Osteocyte (in vitro differentiated cells): ENCODE results near the gene ZNF410. TPM values are rescaled to one million over a fixed set of nuclear protein-coding genes. Genes with fewer than 3 reads are reported as not detected.

Experiments
- DNase-seq: peaks from one replicate; pipeline ENCODE4 v3.0.0; 2021; ENCODE audit warnings: mixed read lengths; ENCODE audit not compliant: unreplicated experiment; ENCODE audit errors: extremely low spot score
- H3K27ac Mint-ChIP-seq: one replicate; pipeline ENCODE4 v1.8.0; 2021; ENCODE audit warnings: mild to moderate bottlenecking, mixed read lengths; ENCODE audit not compliant: unreplicated experiment
- H3K27me3 Mint-ChIP-seq: one replicate; pipeline ENCODE4 v1.8.0; 2021; ENCODE audit warnings: mixed read lengths; ENCODE audit not compliant: unreplicated experiment
- H3K36me3 Mint-ChIP-seq: one replicate; pipeline ENCODE4 v1.8.0; 2021; ENCODE audit warnings: mixed read lengths; ENCODE audit not compliant: unreplicated experiment
- H3K4me1 Mint-ChIP-seq: one replicate; pipeline ENCODE4 v1.8.0; 2021; ENCODE audit warnings: mixed read lengths; ENCODE audit not compliant: unreplicated experiment
- H3K4me3 Mint-ChIP-seq: one replicate; pipeline ENCODE4 v1.8.0; 2021; ENCODE audit warnings: mild to moderate bottlenecking, moderate library complexity, mixed read lengths; ENCODE audit not compliant: unreplicated experiment
- H3K9me3 Mint-ChIP-seq: one replicate; pipeline ENCODE4 v1.8.0; 2021; ENCODE audit warnings: mixed read lengths; ENCODE audit not compliant: unreplicated experiment
- CTCF ChIP-seq: fragments of 200-600 bp; sonication (generic); IDR thresholded peaks from 2 replicates; pipeline ENCODE4 v1.5.0; 2021; ENCODE audit warnings: antibody characterized with exemption, mild to moderate bottlenecking, moderate library complexity
- total RNA-seq: library from RNA; stranded (reverse); gene quantifications from 2 replicates; pipeline ENCODE4 v1.2.1, GENCODE V29; 2021

ZNF410 gene
- total RNA-seq, 1 donor from 2014 or later: 42.2 TPM

DNA sequence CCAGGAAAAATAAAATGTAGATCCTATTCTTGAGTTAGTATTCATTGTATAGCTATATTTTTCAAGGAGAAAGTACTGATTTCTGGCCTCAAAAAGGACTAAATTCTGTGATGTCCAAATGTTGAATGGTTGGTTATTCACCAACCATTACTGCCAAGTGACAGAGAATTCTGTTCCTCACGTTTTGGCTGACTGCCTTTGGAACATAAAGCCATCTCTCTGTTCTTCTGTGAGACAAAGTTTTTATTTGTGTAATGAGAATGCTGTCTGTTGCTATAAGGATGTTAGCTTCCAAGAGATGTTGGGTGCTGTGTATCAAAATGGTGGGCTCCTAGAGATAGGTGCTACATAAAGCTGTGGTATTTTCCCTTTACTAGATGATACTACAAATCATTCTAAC is 9.3 kb downstream of the ZNF410 start:
- Mint-ChIP-seq H3K27me3 (no peaks in the 10 kb centered on the region), H3K27ac (no peak overlapping the region), H3K4me1 (peaks cover 2% of the 10 kb centered on the region), H3K9me3 (no peaks in the 10 kb centered on the region), H3K36me3 (peaks cover 42% of the 10 kb centered on the region), H3K4me3 (no peak overlapping the region)
- no peak for DNase-seq
- no peak for TF ChIP-seq CTCF

DNA sequence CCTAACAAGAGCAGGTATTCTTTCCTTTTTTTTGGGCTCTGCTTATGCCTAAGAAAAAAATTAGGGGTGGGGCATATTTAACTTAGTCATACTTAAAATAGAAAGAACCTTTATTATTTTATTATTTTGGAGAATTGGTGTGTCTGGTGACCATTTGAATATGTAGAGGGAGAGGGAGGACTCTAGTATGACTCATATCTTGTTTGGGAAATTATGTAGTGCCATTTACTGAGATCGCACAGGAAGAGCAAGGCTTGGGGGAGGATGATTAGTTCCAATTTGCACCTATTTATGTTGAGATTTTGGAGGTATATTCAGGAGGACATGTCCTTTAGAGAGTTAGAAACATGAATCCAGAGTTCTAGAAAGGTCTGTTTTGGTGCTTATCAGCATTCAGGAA is 9.9 kb downstream of the ZNF410 start:
- Mint-ChIP-seq H3K36me3 (peaks cover 42% of the 10 kb centered on the region), H3K9me3 (no peaks in the 10 kb centered on the region), H3K4me1 (peaks cover 2% of the 10 kb centered on the region), H3K27me3 (no peaks in the 10 kb centered on the region), H3K4me3 (no peak overlapping the region), H3K27ac (no peak overlapping the region)
- no peak for TF ChIP-seq CTCF
- no peak for DNase-seq

GRCh38 chr14:73903028-73903427 is 16.4 kb downstream of the ZNF410 start:
- no peak for DNase-seq
- no peak overlapping the region for H3K27ac Mint-ChIP-seq
- no peak for TF ChIP-seq CTCF
- H3K4me3 Mint-ChIP-seq: no peak overlapping the region
- no peaks in the 10 kb centered on the region for H3K9me3 Mint-ChIP-seq
- H3K27me3 Mint-ChIP-seq: no peaks in the 10 kb centered on the region
- H3K36me3 Mint-ChIP-seq: peaks cover 35% of the 10 kb centered on the region
- no peaks in the 10 kb centered on the region for H3K4me1 Mint-ChIP-seq

GRCh38 chr14:73909681-73910080 is 23.0 kb downstream of the ZNF410 start:
- Mint-ChIP-seq H3K27me3 (no peaks in the 10 kb centered on the region), H3K4me3 (no peak overlapping the region), H3K9me3 (peaks cover 4% of the 10 kb centered on the region), H3K36me3 (peaks cover 64% of the 10 kb centered on the region), H3K4me1 (peaks cover 3% of the 10 kb centered on the region), H3K27ac (no peak overlapping the region)
- no peak for DNase-seq
- TF ChIP-seq CTCF: no peak

DNA sequence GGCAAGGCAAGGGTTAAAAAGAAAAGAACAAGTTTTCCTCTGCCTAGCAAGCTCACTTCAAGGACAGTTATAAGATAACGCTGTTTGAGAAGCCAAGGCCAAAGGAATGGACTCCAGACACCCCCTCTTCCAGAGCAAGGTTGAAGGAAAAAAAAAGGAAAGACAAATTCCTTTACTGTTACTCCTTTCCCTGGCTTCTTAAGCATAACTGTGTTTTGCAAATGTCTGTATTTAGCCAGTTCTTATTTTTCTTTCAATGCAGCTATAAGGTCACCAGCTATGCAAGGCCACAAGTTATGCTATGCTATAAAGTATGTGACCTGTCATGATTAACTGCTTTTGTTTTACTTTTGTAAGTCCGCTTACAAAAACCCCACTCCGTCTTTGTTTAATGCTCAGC is 26.6 kb downstream of the ZNF410 start:
- Mint-ChIP-seq H3K36me3 (peaks cover 54% of the 10 kb centered on the region), H3K4me3 (no peak overlapping the region), H3K4me1 (peaks cover 3% of the 10 kb centered on the region), H3K9me3 (peaks cover 4% of the 10 kb centered on the region), H3K27ac (no peak overlapping the region), H3K27me3 (no peaks in the 10 kb centered on the region)
- TF ChIP-seq CTCF: no peak
- DNase-seq: no peak
